Melanocyte of skin (primary cell): Measurements from ENCODE around the gene SENP7. TPM values are rescaled to one million over a fixed set of nuclear protein-coding genes. Genes with fewer than 3 reads are reported as not detected.

Experiments
- small RNA-seq, 2 donors: library from RNA; depleted of rRNA; stranded (forward); fragments of <200 nt; gene quantifications; one replicate each; pipeline ENCODE3, GENCODE V24; 2012
- total RNA-seq, 2 donors: library from RNA; depleted of rRNA; stranded (reverse); fragments of >200 nt; gene quantifications; 2 replicates each; pipeline ENCODE4 v1.2.3, GENCODE V29; 2012

The SENP7 gene, protein sequence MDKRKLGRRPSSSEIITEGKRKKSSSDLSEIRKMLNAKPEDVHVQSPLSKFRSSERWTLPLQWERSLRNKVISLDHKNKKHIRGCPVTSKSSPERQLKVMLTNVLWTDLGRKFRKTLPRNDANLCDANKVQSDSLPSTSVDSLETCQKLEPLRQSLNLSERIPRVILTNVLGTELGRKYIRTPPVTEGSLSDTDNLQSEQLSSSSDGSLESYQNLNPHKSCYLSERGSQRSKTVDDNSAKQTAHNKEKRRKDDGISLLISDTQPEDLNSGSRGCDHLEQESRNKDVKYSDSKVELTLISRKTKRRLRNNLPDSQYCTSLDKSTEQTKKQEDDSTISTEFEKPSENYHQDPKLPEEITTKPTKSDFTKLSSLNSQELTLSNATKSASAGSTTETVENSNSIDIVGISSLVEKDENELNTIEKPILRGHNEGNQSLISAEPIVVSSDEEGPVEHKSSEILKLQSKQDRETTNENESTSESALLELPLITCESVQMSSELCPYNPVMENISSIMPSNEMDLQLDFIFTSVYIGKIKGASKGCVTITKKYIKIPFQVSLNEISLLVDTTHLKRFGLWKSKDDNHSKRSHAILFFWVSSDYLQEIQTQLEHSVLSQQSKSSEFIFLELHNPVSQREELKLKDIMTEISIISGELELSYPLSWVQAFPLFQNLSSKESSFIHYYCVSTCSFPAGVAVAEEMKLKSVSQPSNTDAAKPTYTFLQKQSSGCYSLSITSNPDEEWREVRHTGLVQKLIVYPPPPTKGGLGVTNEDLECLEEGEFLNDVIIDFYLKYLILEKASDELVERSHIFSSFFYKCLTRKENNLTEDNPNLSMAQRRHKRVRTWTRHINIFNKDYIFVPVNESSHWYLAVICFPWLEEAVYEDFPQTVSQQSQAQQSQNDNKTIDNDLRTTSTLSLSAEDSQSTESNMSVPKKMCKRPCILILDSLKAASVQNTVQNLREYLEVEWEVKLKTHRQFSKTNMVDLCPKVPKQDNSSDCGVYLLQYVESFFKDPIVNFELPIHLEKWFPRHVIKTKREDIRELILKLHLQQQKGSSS
- 10 to 100 TPM in 1 of 2 donors, 1 to 10 TPM in 1; 8.3 to 11.7 TPM for total RNA-seq

DNA sequence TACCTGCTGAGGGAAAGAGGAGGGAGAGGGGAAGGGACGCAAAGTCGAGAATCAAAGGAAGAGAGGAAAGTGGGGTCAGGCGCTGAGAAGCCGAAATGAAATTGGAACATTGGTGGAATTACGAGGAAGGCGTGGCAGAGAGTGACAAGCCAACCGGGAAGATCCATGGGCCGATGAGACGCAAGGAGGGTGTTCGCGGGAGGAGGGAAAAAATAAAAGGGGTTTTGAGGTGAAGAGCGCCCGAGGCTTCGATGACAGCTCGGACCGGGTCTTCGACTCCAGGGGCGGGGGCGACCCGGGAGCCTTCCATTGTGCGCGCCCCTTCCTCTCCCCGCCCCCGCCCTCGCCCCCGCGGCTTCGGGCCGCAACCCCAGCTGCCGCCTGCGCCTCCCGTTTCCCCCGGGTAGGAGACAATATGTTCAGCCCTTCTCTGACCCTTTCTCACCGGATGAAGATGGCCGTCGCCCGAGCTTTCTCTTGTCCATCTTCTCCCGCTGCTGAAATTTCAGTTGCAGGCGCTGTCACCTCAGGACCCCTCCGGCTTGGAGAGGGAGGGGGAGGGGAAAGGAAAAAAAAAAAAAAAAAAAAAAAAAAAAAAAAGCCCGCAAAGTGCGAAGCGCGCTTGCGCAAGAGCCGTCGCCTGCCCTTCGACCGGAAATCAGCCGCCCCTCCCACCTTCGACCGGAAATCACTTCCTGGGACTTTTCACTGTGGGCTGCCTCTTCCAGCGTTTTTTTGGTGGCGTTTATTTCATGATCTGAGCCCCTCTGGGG is at the start of gene SENP7:
TSS of gene SENP7 (minus strand) at position 567 of the 773 bp plus-strand sequence. CDS start at position 485, 82 bp downstream.

DNA sequence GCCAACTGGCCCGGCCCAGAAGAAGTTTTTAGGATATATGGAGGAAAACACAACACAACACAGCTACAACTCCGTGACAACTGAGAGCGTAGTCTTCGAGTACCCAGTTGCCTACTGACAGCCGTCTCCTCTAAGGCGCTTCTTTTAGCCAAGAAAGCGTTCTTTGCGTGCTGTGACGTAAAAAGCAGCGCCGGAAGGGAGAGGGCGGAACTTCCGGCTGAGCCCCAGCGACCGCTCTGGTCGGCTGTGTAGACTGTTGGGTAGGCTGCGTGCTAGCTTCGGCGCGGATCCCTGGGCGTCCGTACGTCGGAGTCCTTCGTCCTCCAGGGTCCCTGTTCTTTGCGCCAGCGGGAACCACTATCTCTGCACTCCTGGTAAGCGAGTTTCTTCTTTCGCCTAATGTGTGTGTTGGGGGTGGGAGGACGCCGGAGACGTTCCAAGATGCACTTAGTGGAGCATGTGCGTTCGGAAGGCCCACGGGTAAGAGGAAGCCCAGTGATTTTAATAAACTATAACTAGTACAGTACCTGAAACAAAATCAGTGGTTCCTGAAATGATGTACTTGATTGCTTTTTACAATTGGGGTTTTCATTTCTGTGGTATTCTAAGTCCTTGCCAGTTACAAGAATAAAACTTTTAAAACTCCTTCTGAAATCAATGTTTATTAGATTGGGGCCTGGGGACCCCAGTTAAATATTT is 48.8 kb upstream of the SENP7 start, which contains the start of gene TRMT10C:
TSS of gene TRMT10C (plus strand) at position 239 of the 699 bp plus-strand sequence. CDS start 2,914 bp downstream, outside the sequence.

DNA sequence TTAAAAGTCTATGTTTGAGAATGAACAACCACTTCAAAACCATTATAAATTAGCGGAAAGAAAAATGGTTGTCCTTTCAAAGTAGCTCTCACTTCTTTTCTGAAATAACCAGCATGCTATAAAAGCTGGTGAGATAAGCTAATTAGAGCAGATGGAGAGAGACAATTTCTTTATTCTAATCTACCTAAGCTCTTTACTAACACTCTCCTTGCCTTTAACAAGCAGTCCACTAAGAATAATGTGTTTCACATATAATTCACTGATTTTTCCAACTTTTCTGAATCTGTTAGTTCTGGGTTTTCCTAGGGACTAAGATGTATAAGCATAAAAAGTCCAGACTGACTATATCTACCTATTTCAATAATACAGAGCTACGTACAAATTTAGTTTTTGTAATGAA is 192.5 kb downstream of the SENP7 start, which contains the start of gene IMPG2:
TSS of gene IMPG2 (minus strand) at position 101 of the 400 bp plus-strand sequence. CDS start 203 bp downstream, outside the sequence.

Small RNA genes within 50 kb of the gene (small RNA-seq; reads per million reads assigned to genes)
- gene RF00019, result 0 reads per million in 2 donors

Other genes starting within 250 kb of the SENP7 start
- under 1 TPM; under 0.01 to 0.34 TPM for gene IMPG2, start 192.6 kb downstream of the SENP7 start, total RNA-seq
- gene TRMT10C, start 48.7 kb upstream of the SENP7 start, total RNA-seq, result 10 to 100 TPM; 36.5 to 52.3 TPM
- gene PCNP, start 61.0 kb upstream of the SENP7 start, total RNA-seq, result 10 to 100 TPM; 59.9 to 65.6 TPM
- 10 to 100 TPM; 25.5 to 29.6 TPM for gene ZBTB11, start 163.9 kb upstream of the SENP7 start, total RNA-seq
- gene RPL24, start 173.5 kb upstream of the SENP7 start, total RNA-seq, result 1,000 to 10,000 TPM in 1 of 2 donors, 100 to 1,000 TPM in 1; 588 to 1,284 TPM
- gene CEP97, start 211.4 kb upstream of the SENP7 start, total RNA-seq, result 10 to 100 TPM; 27.3 to 29.3 TPM